ENCODE data around the gene HIGD1A.
"Not testable (repeated sequence)": the region's sequence is repeated elsewhere in the genome, so short reads cannot be mapped to it uniquely, and the experiment has no call there.

Gene HIGD1A

DNA sequence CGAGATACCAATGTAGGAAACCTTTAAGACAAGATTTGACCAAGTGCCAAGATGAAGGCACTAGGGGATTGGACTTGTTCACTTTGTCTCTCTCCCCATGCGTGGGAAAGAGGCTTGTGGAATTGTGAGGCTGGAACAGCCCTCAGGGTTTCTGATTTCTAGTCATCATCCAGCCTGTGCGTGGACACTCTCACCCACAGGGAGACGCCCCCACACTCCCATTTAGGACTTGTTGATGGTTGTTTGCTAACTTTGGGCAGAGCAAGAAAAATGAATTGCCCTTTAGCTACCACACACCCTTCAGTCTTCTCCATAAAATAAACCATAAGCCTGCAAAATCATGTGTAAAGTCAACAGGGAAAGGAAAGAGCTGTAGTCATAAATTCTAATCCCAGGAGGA is 23.4 kb upstream of the HIGD1A start:
- DNase-seq, result no peak

DNA sequence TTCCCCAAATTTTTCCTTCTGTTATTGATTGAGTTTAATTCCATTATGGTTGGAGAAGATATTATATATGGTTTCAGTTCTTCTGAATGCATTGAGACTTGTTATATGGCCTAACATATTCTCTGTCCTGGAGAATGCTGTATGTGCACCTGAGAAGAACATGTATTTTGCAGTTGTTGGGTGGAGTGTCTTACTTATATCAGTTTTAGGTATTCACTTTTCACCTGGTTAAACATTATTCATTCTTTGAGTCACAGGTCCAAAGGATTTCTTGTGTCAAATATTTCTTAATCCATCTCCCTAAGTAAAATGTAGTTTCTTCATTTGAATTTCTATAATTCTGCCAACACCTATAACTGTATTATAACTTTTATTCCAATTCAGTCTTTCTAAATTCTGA is 22.7 kb upstream of the HIGD1A start:
- DNase-seq, result no peak

DNA sequence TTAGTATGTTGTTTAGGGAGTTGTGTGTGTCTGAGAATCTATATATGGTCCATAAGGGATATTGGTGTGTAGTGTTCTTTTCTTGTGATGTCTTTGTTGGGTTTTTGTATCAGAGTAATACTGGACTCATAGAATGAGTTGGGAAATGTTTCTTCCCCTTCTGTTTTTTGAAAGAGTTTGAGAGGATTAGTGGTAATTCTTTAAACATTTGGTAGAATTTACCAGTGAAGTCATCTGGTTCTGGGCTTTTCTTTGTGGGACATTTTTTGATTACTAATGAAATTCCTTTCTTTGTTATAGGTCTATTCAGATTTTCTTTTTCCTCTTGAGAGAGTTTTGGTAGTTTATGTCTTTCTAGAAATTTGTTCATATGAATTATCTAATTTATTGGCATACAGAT is 21.9 kb upstream of the HIGD1A start:
- no peak for DNase-seq

DNA sequence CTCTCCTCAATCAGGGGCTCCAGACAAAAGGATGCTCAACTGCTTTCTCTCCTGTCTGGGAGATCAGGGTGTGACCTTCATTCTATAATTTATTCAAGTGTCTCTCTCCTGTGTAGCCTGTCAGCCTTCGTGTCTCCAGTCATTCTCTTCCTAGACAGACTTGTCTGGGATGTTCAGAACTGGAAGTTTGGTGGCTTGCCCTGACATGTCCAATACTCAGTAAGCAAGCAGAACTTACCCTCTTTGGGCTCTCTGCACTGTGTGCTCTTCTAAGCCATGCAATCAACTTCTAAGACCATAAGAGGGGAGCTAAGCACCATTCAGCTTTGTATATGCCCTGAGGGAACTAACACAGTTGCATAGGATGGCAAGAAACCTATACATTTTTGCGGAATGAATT is 19.1 kb upstream of the HIGD1A start:
- no peak for DNase-seq

DNA sequence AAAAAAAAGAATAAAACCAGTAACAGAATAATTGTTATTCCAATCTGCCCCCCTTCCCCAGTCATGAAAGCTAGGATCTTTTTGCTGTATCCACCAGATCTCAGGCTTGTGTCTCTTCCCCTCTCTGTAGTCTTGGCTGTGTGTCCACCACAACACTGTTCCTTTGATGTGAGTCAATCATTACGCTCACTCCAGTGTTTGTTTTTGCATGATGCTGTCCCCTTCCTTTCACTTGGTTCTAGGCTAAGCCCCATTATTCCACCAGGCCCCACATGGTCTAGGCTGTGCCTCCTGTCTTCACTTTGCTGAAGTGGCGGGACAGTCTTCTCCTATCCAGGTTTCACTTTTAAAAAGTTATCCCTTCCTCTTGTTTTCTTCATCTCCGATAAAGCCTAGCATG is 18.5 kb upstream of the HIGD1A start:
- no peak for DNase-seq

DNA sequence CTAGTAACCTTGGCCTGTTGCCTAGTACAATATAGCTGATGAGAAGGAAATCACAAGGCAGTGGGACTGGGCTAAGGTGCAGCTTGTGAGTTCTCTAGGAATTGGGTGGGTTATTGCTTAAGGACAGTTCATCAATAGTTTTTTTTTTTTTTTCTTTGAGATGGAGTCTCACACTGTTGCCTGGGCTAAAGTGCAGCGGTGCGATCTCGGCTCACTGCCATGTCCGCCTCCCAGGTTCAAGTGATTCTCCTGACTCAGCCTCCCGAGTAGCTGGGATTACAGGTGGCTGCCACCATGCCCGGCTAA is 16.4 kb upstream of the HIGD1A start:
- DNase-seq, result no peak

DNA sequence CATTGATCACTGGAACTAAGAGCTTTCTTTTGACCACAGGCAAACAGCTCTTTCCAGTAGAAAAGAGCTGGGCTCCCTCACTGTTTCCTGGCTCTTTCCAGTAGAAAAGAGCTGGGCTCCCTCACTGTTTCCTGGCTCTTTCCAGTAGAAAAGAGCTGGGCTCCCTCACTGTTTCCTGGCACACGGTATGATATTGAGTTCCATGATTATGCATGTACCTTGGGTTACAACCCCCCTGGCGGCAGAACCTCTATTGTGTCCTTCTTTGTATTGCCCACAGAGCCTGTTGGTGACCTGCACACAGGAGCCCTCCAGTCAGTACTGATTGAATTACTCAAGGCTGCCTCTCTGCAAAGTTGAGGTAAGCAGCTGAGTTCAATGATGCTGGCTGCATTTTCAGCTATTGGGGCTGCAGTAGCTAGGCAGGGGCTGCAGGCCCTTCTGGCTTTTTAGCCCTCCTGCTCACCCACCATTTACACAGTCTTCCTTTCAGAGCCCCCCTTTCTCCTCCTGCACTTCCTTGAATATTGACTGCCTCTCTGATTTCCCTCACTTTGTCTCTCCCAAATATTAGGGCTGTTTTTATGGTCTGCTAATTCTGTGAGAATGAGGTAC is 15.2 kb upstream of the HIGD1A start:
- no peak for DNase-seq

DNA sequence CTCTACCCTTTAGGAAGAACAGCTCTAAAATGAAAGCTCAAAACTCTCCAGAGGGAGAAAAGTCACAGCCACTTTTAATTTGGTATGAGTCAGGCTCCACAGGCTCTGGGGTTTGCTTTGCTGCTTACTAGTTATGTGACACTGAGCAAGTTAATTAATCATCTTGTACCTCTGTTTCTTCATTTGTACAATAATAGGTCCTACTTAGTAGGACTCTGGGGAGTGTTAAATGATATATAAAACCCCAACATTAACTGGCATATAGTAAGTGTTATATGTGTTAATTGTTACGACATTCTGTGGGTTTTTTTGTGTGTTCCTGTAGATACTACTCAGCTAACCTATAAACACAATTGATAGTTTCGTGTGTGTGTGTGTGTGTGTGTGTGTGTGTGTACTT is 11.5 kb upstream of the HIGD1A start:
- no peak for DNase-seq

DNA sequence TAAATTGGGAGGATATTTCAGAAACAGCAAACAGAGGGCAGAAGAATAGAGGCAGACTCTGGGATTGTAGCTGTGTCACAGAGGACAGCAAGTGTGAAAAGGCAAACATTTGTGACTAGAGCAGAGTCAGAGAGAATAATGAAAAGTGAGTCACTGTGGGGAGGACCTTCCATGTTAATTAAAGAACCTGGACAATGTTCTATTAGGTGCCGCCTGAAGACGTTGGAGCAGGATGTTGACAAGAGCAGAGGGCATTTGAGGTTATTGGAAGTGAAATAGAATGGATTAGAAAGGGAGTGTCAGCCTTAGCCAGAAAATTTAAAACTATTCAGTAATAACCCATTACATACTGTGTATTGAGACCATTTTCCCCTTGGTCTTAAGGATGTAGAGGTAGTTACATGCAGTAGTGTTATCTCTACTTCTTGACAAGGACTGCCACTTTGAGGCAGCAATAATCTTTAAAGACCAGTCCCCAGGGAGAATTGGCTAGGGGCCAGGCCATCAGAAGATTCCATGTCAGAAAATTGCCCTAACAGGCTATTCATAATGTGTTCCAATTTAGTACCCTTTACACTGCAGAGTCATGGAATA is 10.7 kb upstream of the HIGD1A start:
- no peak for DNase-seq

DNA sequence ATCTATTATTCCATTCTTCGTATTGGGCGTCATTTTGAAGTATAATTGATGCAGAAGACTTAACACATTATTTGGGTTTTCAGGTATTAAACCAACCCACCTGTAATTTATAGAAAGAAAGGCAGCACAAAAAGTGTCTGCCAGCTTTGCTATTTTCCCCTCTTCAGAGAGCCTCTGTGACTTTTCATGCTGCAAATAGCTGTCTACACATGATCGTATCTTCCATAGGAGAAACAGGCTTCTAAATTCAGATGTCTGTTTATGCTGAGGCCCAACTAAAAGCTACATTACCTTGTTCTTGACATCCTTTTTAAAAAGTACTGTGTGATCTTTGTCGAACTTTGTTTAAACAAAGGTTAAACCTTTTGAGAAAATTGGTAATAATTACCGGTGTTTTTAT is 10.0 kb upstream of the HIGD1A start:
- DNase-seq, result no peak

DNA sequence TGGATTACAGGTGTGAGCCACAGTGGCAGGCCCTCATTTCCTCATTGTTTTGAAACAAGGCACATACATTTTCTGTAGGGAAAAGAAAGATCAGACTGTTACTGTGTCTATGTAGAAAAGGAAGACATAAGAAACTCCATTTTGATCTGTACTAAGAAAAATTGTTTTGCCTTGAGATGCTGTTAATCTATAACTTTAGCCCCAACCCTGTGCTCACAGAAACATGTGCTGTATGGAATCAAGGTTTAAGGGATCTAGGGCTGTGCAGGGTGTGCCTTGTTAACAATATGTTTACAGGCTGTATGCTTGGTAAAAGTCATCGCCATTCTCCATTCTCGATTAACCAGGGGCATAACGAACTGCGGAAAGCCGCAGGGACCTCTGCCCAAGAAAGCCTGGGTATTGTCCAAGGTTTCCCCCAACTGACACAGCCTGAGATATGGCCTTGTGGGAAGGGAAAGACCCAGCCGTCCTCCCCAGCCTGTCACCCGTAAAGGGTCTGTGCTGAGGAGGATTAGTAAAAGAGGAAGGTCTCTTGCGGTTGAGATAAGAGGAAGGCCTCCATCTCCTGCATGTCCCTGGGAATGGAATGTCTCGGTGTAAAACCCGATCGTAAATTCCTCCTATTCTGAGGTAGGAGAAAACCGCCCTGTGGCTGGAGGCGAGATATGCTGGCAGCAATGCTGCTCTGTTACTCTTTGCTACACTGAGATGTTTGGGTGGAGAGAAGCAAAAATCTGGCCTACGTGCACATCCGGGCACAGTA is 7.0 kb upstream of the HIGD1A start:
- not testable (repeated sequence) for DNase-seq

DNA sequence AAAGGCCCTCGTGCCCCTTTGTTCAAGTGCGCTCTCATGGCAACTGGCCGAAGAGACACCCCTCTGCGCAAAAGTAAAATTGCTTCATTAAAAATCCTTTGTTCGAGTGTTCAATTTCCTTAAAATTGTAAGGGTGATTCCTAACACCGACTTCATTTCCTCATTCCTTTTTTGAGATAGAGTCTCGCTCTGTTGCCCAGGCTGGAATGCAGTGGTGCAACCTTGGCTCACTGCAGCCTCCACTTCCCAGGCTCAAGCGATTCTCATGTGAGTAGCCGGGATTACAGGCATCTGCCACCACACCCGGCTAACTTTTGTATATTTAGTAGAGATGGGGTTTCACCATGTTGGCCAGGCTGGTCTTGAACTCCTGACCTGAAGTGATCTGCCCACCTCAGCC is 6.4 kb upstream of the HIGD1A start:
- DNase-seq, result not testable (repeated sequence)

DNA sequence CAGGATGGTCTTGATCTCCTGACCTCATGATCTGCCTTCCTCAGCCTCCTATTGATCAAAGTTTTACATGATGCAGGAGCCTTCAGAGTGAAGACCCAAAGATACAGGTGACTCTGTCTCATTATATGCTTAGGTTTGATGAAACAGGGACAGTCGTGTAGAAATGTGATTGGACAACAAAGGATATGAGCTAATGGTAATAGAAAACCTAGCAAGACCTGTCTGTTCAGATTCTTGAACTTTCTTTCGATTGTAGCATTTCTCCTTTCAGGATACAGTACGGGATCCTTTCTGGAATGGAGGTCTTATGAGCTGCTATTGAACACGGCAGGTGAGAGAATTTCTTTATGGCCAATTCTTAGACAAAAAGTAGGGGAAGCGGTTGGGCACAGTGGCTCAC is 4.9 kb upstream of the HIGD1A start, which contains the start of gene ACKR2:
Gene ACKR2 (plus strand): TSS at position 244 of the 400 bp plus-strand sequence. CDS start 55,058 bp downstream, outside the sequence.
- no peak for DNase-seq

DNA sequence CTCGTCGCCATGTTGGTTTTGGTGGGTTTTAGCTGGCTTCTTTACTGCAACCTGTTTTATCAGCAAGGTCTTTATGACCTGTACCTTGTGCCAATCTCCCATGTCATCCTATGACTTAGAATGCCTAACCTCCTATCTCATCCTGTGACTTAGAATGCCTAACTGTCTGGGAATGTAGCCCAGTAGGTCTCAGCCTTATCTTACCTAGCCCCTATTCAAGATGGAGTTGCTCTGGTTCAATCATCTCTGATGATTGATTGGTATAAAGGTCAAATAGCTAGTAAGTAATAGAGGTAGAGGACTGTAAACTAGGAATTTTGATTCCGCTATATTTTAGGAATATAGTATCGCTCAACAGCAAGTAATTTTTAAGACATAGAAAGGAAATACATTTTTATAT is 3.6 kb upstream of the HIGD1A start:
- DNase-seq, result no peak

DNA sequence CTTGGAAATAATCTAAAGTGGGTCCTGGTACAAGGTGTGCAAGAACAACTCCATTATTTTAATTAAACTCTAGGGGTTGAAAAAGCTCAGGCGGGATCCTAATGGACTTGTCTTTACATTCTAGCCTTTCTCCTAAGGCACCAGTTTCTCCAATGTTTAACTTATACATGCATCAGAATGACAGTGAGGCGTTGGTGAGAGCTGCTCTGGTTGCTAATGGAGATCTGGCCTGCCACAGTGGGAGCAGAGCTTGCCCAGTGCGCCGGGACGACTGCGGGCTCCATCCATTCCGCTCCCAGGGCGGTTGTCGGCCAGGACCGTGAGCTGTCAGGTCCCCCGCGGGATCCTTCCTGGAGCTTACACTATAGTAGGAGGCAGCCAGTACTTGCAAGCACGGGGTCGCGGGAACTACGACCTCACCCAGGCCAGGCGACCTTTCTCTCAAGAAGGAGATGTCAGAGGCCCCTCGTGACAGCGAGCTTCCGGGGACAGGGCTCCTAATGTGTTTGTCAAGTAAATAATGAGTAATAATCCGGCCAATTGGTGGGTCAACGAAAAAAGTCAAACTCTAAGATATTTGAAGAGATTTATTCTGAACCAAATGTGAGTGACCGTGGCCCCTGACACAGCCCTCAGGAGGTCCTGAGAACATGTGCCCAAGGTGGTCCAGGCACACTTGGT is 991 bp upstream of the HIGD1A start:
- DNase-seq, result no peak

DNA sequence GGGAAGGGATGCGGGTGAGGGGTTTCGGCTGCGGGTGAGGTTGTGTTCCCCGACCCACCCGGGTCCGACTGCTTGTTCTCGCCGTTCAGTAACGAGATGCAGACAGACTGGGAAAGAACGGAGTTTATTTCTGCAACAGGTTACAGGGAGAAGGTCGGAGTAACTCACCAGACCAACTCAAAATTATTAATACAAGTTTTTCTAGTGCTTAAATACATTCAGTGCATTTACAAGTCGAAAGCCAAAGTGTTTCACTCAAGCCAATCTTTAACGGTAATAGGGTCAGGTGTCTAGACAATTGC is 492 bp upstream of the HIGD1A start:
- no peak for DNase-seq

DNA sequence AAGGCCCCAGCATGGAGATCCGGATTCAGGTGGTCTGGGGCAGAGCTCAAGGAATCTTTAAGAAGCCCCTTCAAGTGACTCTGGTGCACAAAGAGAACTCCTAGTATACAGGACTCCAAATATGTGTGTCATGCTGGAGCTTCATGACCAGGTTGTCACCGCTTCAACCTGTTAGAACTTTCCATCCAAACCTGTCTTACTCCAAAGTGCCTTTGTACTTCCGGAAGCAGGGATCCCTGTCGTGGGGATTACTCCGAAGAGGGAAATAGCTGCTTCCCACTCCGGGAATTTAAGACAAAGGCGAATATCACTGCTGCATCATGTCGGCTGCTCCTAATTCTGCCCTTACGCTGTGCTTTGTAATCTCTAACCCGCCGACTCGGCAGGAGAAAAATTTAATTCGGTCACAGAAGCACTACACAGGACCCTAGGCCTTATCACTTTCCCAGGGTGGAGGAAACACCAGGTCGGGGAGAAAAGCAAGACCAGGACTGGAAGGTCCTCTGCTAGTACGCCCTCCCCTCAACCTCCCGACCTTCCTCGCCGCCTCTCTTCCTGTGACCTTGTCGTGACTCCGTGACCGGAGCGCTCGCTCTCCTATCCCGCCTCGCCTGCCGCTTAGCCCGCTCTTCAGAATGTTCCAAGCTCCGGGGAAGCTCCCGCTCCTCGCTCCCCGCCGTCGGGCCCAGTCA is 730 bp downstream of the HIGD1A start:
- no peak for DNase-seq

DNA sequence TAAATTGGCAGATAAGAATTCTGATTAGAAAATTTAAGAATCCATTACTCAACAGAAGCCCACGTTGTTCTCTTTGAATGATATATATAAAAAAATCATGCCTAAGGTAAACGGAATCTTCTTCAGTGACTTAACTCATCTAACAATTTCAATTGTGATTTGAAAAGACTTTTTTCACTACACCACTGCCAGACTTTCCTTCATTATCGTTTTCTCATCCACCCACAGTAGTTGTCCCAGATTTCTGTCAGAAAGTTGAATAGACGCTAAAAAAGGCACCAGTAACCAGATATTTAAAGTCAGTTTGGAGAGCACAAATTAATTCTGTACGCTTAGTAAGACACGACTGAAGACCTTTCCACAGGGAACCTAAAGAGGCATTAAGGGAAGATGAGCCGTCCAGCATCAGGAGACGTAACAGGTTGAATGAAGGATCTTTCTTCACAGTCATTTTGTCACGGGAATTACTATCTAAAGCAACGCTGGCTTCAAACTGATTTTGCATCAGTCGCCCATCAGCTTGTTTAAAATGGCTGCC is 1.3 kb downstream of the HIGD1A start:
- no peak for DNase-seq

DNA sequence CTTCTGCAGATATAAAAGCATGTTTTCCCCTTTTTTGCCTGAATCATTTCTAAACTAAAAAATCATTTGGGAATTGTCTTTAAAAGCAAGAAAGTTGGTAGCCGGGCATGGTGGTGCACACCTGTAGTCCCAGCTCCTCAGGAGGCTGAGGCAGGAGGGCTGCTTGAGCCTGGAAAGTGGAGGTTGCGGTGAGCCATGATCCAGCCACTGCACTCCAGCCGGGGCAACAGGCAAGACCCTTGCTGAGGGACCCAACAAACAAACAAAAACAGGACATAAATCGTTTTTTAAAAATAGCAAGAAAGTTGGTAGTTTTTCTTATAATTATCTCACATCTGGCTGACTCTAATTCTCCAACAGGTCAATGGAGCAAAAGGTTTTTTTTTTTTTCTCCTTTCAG is 2.5 kb downstream of the HIGD1A start:
- no peak for DNase-seq

DNA sequence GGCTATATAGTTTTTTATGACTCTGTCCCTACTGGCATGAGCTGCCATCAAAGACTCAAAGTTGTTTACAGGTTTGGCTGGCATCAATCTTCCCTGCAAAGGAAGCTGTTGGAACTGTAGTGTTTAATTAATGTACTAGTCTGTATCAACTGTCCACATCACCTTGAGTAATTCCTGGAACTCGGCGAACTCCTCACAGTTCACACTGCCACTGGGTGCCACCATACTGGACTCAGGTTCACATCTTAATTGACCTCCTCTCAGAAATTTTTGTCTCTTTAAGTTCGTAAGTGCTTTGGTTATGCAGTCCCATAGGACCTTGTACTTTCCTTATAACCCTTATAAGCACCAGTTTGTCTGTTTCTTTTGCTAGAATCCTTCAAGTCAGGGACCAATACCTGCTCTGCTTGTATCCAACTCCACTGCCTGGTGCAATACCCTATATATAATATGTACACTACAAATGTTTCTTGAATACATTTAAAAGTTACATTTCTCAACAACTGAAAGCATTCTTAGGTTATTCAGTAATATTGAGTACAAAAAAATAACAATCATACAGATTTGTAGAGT is 3.2 kb downstream of the HIGD1A start:
- DNase-seq, result no peak

DNA sequence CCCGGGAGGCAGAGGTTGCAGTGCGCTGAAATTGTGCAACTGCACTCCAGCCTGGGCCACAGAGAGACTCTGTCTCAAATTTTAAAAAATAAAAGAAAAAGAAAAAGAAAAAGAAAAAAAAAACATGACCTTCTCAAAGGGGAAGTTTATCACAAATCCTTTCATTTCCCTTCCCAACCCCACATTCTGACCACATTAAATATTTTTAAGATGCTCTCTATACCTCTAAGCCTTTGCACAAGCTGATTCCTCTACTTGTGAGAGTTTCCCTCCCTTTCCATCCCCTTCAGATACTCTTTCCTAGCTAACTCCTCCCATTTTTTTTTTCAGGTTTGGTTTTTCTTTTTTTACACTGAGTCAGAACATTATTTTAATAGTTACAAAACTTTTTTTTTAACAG is 4.0 kb downstream of the HIGD1A start:
- DNase-seq, result no peak

DNA sequence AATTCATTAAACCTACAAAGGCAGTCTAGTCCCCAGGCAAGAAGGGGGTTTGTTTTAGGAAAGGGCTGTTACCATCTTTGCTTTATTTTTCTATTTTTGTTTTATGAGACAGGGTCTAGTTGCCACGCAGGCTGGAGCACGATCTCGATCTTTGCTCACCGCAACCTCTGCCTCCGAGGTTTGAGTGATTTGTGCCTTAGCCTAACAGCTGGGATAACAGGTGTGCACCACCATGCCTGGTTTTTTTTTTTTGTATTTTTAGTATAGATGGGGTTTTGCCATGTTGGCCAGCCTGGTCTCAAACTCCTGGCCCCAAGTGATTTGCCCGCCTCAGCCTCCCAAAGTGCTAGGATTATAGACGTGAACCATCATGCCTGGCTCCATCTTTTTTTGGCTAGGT is 4.9 kb downstream of the HIGD1A start:
- DNase-seq, result no peak

DNA sequence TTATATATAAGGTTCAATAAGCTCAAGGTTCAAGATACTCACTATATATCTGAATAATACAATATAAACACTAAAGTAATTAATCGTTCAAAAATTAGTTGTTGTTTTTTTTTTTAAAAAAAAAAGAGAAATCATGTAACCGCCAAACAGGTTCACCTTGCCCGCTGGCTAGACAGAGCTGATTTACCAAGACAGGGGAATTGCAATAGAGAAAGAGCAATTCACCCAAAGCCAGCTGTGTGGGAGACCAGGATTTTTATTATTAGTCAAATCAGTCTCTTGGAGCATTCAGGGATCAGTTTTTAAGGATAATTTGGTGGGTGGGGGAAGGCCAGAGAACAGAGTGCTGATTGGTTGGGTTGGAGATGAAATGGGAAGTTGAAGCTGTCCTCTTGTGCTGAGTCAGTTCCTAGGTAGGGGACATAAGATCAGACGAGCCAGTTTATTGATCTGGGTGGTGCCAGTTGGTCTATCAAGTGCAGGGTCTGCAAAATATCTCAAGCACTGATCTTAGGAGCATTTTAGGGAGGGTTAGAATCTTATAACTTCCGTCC is 7.9 kb downstream of the HIGD1A start:
- no peak for DNase-seq
